Measurements from ENCODE around the gene KRTAP5-5. TPM values are rescaled to one million over a fixed set of nuclear protein-coding genes. Genes with fewer than 3 reads are reported as not detected.
A peak's percentile ranks its signal among the peaks of the same experiment; 100 is the strongest.

KRTAP5-5 gene
- total and polyA plus RNA-seq, 10 of the 15 experiments (the other 5 are each of a cell fraction or from before 2014, with no cell fraction given): not detected

GRCh38 chr11:1670905-1671371 is 41.4 kb downstream of the KRTAP5-5 start:
- Histone ChIP-seq H3K79me2 (ENCODE audit: control insufficient read depth, insufficient read depth, low read length) (no peaks in the 10 kb centered on the region), H3K4me1 (ENCODE audit: control insufficient read depth, insufficient read depth, low read length) (no peaks in the 10 kb centered on the region), H3K36me3 (ENCODE audit: control insufficient read depth in 2 of 2, insufficient read depth in 2 of 2, low read length in 1 of 2) (no peaks in the 10 kb centered on the region), H4K20me1 (ENCODE audit: control insufficient read depth, insufficient read depth) (no peaks in the 10 kb centered on the region), H3K27ac (ENCODE audit: control insufficient read depth, insufficient read depth) (no peak overlapping the region), H3K27me3 (replicated peaks in 1 of 2; ENCODE audit: control insufficient read depth in 2 of 2, insufficient read depth in 2 of 2, low read length in 1 of 2) (no peaks in the 10 kb centered on the region; a peak in 1 of 4 replicates), H3K9ac (ENCODE audit: control insufficient read depth, insufficient read depth, low read length) (no peak overlapping the region), H3K4me2 (ENCODE audit: control insufficient read depth, insufficient read depth) (no peak overlapping the region), H3K9me3 (replicated peaks; ENCODE audit: control insufficient read depth, insufficient read depth, low read length) (no peaks in the 10 kb centered on the region), H2AFZ (ENCODE audit: control insufficient read depth, low read depth, low read length) (no peak overlapping the region), H3K4me3 (no peak overlapping the region)
- no peak for TF ChIP-seq POLR2A (IDR thresholded peaks at IDR 0.05; ENCODE audit: low read depth, low read length)
- TF ChIP-seq BACH1 (IDR thresholded peaks at IDR 0.05; ENCODE audit: borderline replicate concordance): no peak
- TF ChIP-seq SMAD1 (IDR thresholded peaks at IDR 0.05; ENCODE audit: low read depth, partially characterized antibody): no peak
- TF ChIP-seq MEF2A (IDR thresholded peaks at IDR 0.05; ENCODE audit: insufficient read depth, low read depth, low read length): no peak
- TF ChIP-seq ATF7 (IDR thresholded peaks at IDR 0.05; ENCODE audit: low read depth): no peak
- TF ChIP-seq POU2F2 (IDR thresholded peaks at IDR 0.05; ENCODE audit: borderline replicate concordance, low read depth, low read length): no peak
- no TSS peak for BruUV-seq (replicated peaks)
- no peak for FAIRE-seq
- SMC1A ChIA-PET (ENCODE audit: uncharacterized antibody, unreplicated experiment): no interaction called here
- ATAC-seq: no peak
- RAD21 ChIA-PET (ENCODE audit: unreplicated experiment): no interaction called here
- CTCF ChIA-PET: no interaction called here
- POLR2A ChIA-PET: no interaction called here
- DNase-seq (ENCODE audit: low read depth, low spot score): no peak
- in situ Hi-C loops (cut with MboI) (no loop called here), intact Hi-C loops (cut with micrococcal nuclease; ENCODE audit: unreplicated experiment) (no loop called here)
- 47% methylated on average over 7 of the region's 11 CpGs for WGBS (ENCODE audit: insufficient coverage, insufficient replicate concordance, low lambda C conversion rate, missing lambda C conversion rate)

DNA sequence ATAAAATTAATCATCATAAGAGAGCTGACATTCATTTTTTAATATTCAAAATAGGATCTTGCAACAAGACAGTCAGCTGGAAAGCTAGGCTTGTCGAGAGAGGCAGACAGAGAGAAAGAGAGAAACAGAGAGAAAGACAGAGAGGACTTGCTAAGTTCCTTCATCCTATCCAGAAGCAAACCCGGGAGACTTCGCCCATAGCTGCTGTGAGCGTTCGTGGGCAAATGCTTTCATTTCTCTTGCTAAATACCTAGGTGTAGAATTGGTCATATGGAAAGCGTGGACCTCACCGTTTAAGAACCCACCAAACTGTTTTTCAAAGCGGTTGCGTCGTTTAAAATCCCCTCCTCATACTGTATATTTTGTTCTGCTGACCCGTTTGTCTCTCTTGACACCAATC is 42.1 kb downstream of the KRTAP5-5 start:
- no peak for ATAC-seq
- FAIRE-seq: no peak
- H4K20me1 ChIP-seq (ENCODE audit: control insufficient read depth, insufficient read depth): no peaks in the 10 kb centered on the region
- no peaks in the 10 kb centered on the region for H3K79me2 ChIP-seq (ENCODE audit: control insufficient read depth, insufficient read depth, low read length)
- H3K4me3 ChIP-seq: no peak overlapping the region
- no peak overlapping the region for H3K9ac ChIP-seq (ENCODE audit: control insufficient read depth, insufficient read depth, low read length)
- no peak for TF ChIP-seq CEBPB (IDR thresholded peaks at IDR 0.05; ENCODE audit: borderline replicate concordance in 1 of 2, low read depth in 2 of 2, low read length in 2 of 2)
- TF ChIP-seq, protein P1, sequence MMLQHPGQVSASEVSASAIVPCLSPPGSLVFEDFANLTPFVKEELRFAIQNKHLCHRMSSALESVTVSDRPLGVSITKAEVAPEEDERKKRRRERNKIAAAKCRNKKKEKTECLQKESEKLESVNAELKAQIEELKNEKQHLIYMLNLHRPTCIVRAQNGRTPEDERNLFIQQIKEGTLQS (IDR thresholded peaks at IDR 0.05; ENCODE audit: borderline replicate concordance, extremely low read depth, low read depth, low read length): no peak
- no peak for TF ChIP-seq STAT1 (conservative IDR thresholded peaks at IDR 0.05)
- TF ChIP-seq BCL3 (IDR thresholded peaks at IDR 0.05; ENCODE audit: borderline replicate concordance, insufficient read depth, low read depth, low read length, poor library complexity, severe bottlenecking): peak; percentile 57
- H3K9me3 ChIP-seq (replicated peaks; ENCODE audit: control insufficient read depth, insufficient read depth, low read length): no peaks in the 10 kb centered on the region
- ChIA-PET RAD21 (ENCODE audit: unreplicated experiment) (no interaction called here), POLR2A (no interaction called here), CTCF (interaction anchor here (0.6 kb wide), 1 partner anchor 523 kb away, joined by 3 read pairs; no protein-coding TSS in a partner anchor), SMC1A (ENCODE audit: uncharacterized antibody, unreplicated experiment) (no interaction called here)
- H3K4me1 ChIP-seq (ENCODE audit: control insufficient read depth, insufficient read depth, low read length): no peaks in the 10 kb centered on the region
- H3K27ac ChIP-seq (ENCODE audit: control insufficient read depth, insufficient read depth): no peak overlapping the region
- DNase-seq (ENCODE audit: low read depth, low spot score): no peak
- 58% methylated on average over 11 of the region's 11 CpGs for WGBS (ENCODE audit: insufficient coverage, insufficient replicate concordance, low lambda C conversion rate, missing lambda C conversion rate)
- no peaks in the 10 kb centered on the region for H3K36me3 ChIP-seq (ENCODE audit: control insufficient read depth in 2 of 2, insufficient read depth in 2 of 2, low read length in 1 of 2)
- intact Hi-C loops (cut with micrococcal nuclease; ENCODE audit: unreplicated experiment): no loop called here
- no peaks in the 10 kb centered on the region; a peak in 1 of 4 replicates for H3K27me3 ChIP-seq (replicated peaks in 1 of 2; ENCODE audit: control insufficient read depth in 2 of 2, insufficient read depth in 2 of 2, low read length in 1 of 2)
- no peak overlapping the region for H2AFZ ChIP-seq (ENCODE audit: control insufficient read depth, low read depth, low read length)
- no peak overlapping the region for H3K4me2 ChIP-seq (ENCODE audit: control insufficient read depth, insufficient read depth)
- no TSS peak for BruUV-seq (replicated peaks)
- in situ Hi-C loops (cut with MboI): no loop called here
